Memory B cell (primary cell): ENCODE data around the gene RASAL1.

Experiments used
- ATAC-seq: fragments of 150-1000 bp; cut with Tn5 transposase; 2 replicates; pipeline ENCODE4 v1.10.0; 2021; ENCODE audit warnings: low read depth, mild to moderate bottlenecking, moderate library complexity
- DNase-seq, 2 donors: peaks; one replicate each; pipeline ENCODE4 v3.0.0; 2022; ENCODE audit warnings: low spot score in 2 of 2
- H3K27ac Mint-ChIP-seq: one replicate; pipeline ENCODE4 v1.8.0; 2022; ENCODE audit warnings: mild to moderate bottlenecking, moderate library complexity, mixed read lengths
- H3K27me3 Mint-ChIP-seq: one replicate; pipeline ENCODE4 v1.8.0; 2022; ENCODE audit warnings: mixed read lengths
- H3K36me3 Mint-ChIP-seq: one replicate; pipeline ENCODE4 v1.8.0; 2022; ENCODE audit warnings: mild to moderate bottlenecking, mixed read lengths
- H3K4me1 Mint-ChIP-seq: one replicate; pipeline ENCODE4 v1.8.0; 2022; ENCODE audit warnings: mixed read lengths
- H3K4me3 Mint-ChIP-seq: one replicate; pipeline ENCODE4 v1.8.0; 2022; ENCODE audit warnings: mild to moderate bottlenecking, moderate library complexity, mixed read lengths
- H3K9me3 Mint-ChIP-seq: one replicate; pipeline ENCODE4 v1.8.0; 2022; ENCODE audit warnings: mixed read lengths

Gene RASAL1, protein sequence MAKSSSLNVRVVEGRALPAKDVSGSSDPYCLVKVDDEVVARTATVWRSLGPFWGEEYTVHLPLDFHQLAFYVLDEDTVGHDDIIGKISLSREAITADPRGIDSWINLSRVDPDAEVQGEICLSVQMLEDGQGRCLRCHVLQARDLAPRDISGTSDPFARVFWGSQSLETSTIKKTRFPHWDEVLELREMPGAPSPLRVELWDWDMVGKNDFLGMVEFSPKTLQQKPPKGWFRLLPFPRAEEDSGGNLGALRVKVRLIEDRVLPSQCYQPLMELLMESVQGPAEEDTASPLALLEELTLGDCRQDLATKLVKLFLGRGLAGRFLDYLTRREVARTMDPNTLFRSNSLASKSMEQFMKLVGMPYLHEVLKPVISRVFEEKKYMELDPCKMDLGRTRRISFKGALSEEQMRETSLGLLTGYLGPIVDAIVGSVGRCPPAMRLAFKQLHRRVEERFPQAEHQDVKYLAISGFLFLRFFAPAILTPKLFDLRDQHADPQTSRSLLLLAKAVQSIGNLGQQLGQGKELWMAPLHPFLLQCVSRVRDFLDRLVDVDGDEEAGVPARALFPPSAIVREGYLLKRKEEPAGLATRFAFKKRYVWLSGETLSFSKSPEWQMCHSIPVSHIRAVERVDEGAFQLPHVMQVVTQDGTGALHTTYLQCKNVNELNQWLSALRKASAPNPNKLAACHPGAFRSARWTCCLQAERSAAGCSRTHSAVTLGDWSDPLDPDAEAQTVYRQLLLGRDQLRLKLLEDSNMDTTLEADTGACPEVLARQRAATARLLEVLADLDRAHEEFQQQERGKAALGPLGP

DNA sequence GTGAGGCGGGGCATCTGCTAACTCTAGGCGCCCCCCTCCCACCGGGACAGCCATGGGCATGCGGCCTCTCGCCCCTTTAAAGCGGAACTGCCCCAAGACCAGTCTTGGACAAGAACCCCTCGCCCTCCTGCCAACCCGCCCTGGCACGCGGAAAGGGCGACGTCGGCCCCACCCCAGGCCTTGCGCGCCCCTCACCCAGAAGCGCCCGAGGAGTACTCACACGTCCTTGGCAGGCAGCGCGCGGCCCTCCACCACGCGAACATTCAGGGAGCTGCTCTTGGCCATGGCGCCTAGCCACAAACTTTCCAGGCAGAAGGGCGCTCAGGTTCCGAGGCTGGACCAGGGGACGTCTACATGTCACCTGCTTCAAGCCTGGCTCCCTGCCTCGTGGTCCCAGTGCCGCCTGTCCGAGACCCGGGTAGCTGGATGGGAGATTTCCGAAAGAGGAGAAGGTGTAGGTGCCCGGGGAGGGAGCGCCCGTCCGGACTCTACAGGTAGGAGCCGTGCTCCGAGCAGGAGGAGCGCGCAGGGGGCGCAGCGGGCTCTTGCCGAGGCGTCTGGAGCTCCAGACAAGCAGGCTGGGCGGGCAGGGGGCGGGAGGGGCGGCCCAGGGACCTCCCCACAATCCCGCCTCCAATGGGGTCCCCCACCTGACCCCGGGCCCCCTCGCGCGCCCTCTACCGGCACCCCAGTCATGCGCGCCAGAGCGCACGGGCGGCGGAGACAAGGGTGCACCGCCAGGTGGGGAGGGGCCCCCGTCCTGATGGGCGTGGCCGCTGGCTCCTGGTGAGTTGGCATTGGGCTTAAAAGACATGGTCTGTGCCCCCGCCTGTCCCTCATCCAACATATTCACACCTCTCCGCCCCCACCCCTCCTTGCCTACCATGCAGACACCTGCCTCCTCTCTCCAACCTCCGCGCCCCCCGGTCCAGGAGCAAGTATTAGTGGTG is at the start of gene RASAL1:
RASAL1 (minus strand) TSS at position 584 of the 950 bp plus-strand sequence; CDS start at position 285, 299 bp downstream.
- H3K36me3 Mint-ChIP-seq = no peaks in the 10 kb centered on the region
- DNase-seq = peak; percentile 55 to 76
- peak within 1 kb of the TSS; percentile 70 for H3K4me3 Mint-ChIP-seq
- peaks cover 7% of the 10 kb centered on the region for H3K27me3 Mint-ChIP-seq
- H3K27ac Mint-ChIP-seq = no peak within 1 kb of the TSS
- H3K9me3 Mint-ChIP-seq = no peaks in the 10 kb centered on the region
- H3K4me1 Mint-ChIP-seq = peaks cover 13% of the 10 kb centered on the region
- ATAC-seq = peak; percentile 83

DNA sequence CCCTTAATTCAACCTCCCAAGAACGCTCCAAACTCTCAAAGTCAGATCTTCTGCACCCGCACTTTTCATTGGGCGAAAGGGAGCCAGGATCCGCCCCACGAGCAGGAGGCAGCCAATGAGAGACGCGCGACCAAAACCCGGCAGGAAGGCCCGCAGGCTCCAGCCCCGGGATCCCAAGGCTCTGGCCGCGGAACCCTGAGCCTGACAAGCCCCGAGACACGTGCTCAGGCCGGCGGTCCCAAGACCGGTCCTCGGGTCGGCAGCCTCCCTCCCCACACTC is 49.3 kb upstream of the RASAL1 start:
- DNase-seq (peak; percentile 87 to 89), ATAC-seq (peak; percentile 79)
- peaks cover 9% of the 10 kb centered on the region for H3K36me3 Mint-ChIP-seq
- H3K27ac Mint-ChIP-seq = peak overlapping the region; percentile 96
- H3K9me3 Mint-ChIP-seq = no peaks in the 10 kb centered on the region
- H3K4me1 Mint-ChIP-seq = peaks cover 24% of the 10 kb centered on the region
- H3K27me3 Mint-ChIP-seq = no peaks in the 10 kb centered on the region
- H3K4me3 Mint-ChIP-seq = peak overlapping the region; percentile 93

DNA sequence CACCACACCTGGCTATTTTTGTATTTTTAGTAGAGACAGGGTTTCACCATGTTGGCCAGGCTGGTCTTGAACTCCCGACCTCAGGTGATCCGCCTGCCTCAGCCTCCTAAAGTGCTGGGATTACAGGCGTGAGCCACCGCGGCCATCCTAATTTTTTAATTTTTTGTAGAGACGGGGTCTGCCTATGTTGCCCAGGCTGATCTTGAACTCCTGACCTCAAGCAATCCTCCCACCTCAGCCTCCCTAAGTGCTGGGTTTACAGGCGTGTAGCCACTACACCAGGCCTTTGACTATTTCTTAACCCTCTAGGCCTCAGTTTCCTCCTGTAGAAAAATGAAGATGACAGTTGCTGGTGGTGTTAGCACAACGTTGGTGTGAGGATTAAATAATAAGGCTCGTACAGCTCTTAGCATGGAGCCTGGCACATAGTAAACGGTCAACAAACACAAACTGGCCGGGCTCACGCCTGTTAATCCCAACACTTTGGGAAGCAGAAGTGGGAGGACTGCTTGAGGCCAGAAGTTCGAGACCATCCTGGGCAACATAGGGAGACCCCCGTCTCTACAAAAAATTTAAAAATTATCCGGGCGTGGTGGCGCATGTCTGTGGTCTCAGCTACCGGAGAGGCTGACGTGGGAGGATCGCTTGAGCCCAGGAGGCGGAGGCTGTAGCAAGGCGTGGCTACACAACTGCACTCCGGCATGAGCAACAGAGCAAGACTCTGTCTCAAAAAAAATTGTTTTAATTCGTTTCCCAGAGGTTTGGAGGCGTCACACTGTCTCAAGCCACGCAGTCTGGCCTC is 48.7 kb upstream of the RASAL1 start:
- H3K4me3 Mint-ChIP-seq = peak overlapping the region; percentile 93

DNA sequence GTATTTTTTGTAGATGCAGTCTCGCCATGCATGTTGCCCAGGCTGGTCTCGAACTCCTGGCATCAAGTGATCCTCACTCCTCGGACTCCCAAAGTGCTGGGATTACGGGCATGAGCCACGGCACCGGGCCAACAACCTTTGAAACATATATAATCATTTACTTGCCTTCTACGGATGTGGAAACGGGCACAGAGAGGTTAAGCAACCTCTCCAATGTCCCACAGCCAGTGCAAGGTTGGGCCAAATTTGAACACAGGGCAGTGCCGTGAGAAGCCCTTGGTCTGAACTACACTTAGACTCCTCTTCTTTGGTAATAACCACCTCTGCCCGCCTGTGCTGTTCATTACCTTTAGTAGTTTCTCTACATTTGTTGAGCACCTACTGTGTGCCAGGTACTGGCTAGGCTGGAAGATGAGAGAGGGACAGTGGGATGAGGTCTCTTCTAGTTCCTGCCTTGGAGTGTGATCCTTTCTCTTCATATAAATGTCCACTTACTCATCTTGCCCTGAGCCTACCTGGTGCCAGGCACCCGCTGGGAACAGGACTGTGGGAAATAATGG is 47.5 kb upstream of the RASAL1 start:
- Mint-ChIP-seq H3K36me3 (peaks cover 9% of the 10 kb centered on the region), H3K27ac (no peak overlapping the region), H3K4me1 (peaks cover 22% of the 10 kb centered on the region), H3K4me3 (no peak overlapping the region), H3K9me3 (no peaks in the 10 kb centered on the region), H3K27me3 (no peaks in the 10 kb centered on the region)
- ATAC-seq = no peak
- no peak for DNase-seq

More for the DNA sequence above, 48.7 kb upstream of the RASAL1 start:
- no peaks in the 10 kb centered on the region for H3K27me3 Mint-ChIP-seq
- H3K27ac Mint-ChIP-seq = peak overlapping the region; percentile 96
- peak; percentile 61 for ATAC-seq
- peaks cover 24% of the 10 kb centered on the region for H3K4me1 Mint-ChIP-seq
- H3K36me3 Mint-ChIP-seq = peaks cover 10% of the 10 kb centered on the region
- no peaks in the 10 kb centered on the region for H3K9me3 Mint-ChIP-seq
- DNase-seq = no peak

DNA sequence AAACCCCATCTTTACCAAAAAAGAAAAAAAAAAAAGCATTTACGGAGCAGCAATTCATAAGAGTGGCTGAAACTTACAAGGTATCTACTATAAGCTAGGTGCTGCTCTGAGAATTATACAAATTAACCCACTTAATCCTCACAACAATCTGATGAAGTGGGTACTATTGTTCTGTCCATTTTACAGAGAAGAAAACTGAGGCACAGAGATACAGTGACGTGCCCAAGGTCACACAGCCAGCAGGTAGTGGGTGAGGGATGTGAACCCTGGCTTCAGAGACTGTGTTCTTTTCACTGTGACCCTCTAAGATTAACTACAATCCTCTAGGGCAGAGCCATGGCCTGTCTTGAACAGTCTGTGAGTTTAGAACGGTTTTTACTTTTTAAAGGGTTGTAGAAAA is 46.4 kb upstream of the RASAL1 start:
- Mint-ChIP-seq H3K4me3 (no peak overlapping the region), H3K4me1 (peaks cover 18% of the 10 kb centered on the region), H3K27ac (no peak overlapping the region), H3K27me3 (no peaks in the 10 kb centered on the region), H3K36me3 (peaks cover 20% of the 10 kb centered on the region), H3K9me3 (no peaks in the 10 kb centered on the region)
- DNase-seq (no peak), ATAC-seq (no peak)

DNA sequence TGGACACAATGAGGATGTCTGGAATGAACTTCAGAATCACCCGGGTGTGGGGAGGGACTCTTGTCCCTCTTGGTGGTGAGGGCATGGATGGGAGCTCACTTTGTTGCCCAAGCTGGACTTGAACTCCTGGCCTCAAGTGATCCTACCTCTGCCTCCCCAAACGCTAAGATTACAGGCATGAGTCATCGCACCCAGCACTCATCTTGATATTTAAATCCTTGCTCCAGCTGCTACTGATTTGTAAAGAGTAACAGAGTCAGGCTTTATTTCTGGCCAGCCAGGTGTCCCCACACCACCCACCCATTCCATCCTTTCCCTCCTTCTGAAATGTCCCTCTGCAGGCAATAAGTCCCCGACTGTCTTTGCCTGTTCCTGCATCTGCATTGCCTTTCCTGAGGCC is 44.8 kb upstream of the RASAL1 start:
- ATAC-seq (no peak), DNase-seq (no peak)
- Mint-ChIP-seq H3K4me1 (peaks cover 9% of the 10 kb centered on the region), H3K4me3 (no peak overlapping the region), H3K27ac (no peak overlapping the region), H3K27me3 (no peaks in the 10 kb centered on the region), H3K9me3 (no peaks in the 10 kb centered on the region), H3K36me3 (peaks cover 21% of the 10 kb centered on the region)

DNA sequence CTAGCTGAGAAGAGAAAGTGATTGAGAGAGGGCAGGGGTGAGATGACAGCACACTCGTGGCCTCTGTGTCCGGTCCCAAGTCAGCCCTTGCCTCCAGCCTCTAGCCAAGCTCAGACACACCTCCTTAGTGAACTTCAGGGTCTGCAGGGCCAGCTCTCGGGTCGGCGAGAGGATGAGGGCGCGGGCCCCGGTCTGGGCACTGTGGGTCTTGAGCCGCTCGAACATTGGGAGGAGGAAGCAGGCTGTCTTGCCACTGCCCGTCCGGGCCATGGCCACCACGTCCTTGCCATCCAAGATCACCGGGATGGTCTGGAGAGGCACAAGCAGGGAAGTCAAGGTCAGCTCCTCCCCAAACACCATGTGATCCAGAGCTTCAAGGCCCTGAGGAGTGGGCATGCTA is 43.5 kb upstream of the RASAL1 start:
- DNase-seq = no peak
- Mint-ChIP-seq H3K9me3 (no peaks in the 10 kb centered on the region), H3K4me1 (peaks cover 4% of the 10 kb centered on the region)

DNA sequence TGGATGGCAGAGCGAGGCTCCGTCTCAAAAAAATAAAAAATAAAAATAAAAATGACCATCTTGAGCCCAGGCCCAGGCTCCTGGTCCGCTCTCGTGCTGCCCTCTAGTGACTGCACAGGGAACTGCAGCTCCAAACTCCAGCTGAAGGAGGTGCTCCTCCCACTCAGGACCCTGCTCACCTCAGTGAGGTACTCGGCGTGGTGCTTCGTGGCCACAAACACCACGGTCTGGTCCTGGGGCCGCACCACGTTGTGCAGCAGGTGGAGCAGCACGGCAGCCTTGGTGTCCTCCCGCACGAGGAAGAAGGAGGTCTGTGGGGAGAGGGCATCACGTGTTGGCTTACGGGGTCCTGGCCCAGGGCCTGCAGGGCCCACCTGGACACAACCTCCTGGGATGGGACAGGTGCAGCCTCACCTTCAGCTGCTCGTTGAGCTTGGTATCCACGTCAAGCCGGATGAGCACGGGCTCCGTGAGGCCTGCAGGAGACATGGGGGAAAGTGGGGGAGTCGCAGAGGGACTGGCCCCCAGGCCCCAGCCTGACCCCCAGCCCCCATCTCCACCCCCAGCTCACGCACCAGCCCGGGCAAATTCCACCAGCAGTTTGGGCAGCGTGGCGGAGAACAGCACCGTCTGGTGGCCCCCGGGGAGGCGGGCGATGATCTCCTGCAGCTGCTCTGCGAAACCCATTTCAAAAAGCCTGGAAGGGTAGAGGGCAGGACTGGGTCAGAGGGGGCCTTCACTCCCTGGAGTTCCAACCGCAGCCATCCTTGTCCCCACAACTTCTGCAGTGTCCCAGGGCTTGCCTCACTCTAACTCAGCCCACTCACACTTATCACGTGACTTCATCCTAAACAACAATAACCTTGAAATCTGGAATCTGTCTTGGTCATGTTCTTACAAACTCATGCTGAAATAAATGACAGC is 39.2 kb upstream of the RASAL1 start:
- peak; percentile 82 to 92 for DNase-seq
- H3K4me3 Mint-ChIP-seq = no peak overlapping the region
- peaks cover 46% of the 10 kb centered on the region for H3K36me3 Mint-ChIP-seq
- H3K27me3 Mint-ChIP-seq = no peaks in the 10 kb centered on the region
- ATAC-seq = peak; percentile 88
- no peak overlapping the region for H3K27ac Mint-ChIP-seq
- no peaks in the 10 kb centered on the region for H3K9me3 Mint-ChIP-seq
- peaks cover 8% of the 10 kb centered on the region for H3K4me1 Mint-ChIP-seq

More for the DNA sequence above, 43.5 kb upstream of the RASAL1 start:
- Mint-ChIP-seq H3K36me3 (peaks cover 25% of the 10 kb centered on the region), H3K4me3 (no peak overlapping the region), H3K27me3 (no peaks in the 10 kb centered on the region), H3K27ac (no peak overlapping the region)
- no peak for ATAC-seq

DNA sequence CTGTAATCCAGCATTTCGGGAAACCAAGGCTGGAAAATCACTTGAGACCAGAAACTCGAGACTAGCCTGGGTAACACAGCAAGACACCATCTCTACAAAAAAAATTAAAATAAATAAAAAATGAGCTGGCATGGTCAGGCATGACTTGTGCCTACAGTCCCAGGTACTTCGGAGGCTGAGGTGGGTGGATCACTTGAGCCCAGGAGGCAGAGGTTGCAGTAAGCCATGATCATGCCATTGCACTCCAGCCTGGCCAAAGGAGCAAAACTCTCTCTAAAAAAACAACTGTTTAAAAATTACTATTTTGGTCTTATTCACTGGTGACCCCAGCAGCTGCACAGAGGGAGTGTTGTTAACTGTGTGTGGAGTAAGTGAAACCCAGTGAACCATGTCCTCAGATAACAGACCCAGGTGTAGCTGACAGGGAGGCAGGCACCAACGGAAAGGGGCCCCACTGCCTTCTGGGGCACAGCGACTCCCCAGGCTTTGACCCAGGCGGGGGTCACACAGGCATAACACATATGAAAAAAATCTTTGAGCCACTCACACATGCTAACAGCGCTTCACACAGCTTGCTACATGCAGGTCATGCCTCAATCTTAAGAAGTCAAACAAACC is 37.6 kb upstream of the RASAL1 start:
- H3K4me1 Mint-ChIP-seq = peaks cover 8% of the 10 kb centered on the region

DNA sequence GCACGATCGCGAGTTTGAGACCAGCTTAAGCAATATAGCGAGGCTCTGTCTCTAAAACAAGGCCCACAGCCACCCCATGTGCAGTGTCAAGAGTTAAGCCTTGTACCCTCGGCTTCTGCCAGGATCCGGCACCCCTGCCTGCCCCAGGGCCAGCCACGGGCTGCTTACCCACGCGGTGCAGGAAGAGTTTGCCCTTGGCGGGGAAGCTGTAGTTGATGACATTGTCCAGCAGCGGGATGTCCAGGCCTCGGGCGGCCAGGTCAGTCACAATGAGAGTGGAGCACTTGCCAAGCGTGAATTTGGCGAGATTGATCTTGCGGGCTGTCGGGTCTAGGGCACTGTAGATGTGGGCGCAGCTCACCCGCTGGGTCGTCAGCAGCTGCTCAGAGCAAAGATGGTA is 36.6 kb upstream of the RASAL1 start:
- H3K27me3 Mint-ChIP-seq = no peaks in the 10 kb centered on the region
- no peak overlapping the region for H3K27ac Mint-ChIP-seq
- H3K4me1 Mint-ChIP-seq = peaks cover 8% of the 10 kb centered on the region
- H3K4me3 Mint-ChIP-seq = no peak overlapping the region
- no peaks in the 10 kb centered on the region for H3K9me3 Mint-ChIP-seq
- no peak for ATAC-seq
- no peak for DNase-seq
- H3K36me3 Mint-ChIP-seq = peaks cover 37% of the 10 kb centered on the region

More for the DNA sequence above, 37.6 kb upstream of the RASAL1 start:
- H3K9me3 Mint-ChIP-seq = no peaks in the 10 kb centered on the region
- DNase-seq = no peak
- H3K27me3 Mint-ChIP-seq = no peaks in the 10 kb centered on the region
- no peak overlapping the region for H3K4me3 Mint-ChIP-seq
- H3K27ac Mint-ChIP-seq = no peak overlapping the region
- no peak for ATAC-seq
- peaks cover 47% of the 10 kb centered on the region for H3K36me3 Mint-ChIP-seq

DNA sequence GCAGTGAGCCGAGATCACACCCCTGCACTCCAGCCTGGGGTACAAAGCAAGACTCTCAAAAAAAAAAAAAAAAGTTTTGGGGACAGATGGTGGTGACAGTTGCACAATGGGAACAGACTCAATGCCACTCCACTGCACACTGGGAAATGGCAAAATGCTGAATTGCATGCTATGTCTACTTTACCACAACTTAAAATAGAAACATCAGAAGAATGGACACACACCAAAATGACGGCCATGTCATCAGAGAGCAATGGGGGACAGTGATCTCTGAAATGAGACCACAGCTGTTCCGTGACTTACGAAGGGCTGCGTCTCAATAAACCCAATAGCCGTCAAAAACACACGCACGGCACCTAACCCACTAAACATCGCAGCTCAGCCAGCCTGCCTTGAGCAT is 36.0 kb upstream of the RASAL1 start:
- no peak overlapping the region for H3K4me3 Mint-ChIP-seq
- DNase-seq = no peak
- peaks cover 34% of the 10 kb centered on the region for H3K36me3 Mint-ChIP-seq
- no peaks in the 10 kb centered on the region for H3K27me3 Mint-ChIP-seq
- H3K27ac Mint-ChIP-seq = no peak overlapping the region
- H3K9me3 Mint-ChIP-seq = no peaks in the 10 kb centered on the region
- no peak for ATAC-seq
- peaks cover 8% of the 10 kb centered on the region for H3K4me1 Mint-ChIP-seq

DNA sequence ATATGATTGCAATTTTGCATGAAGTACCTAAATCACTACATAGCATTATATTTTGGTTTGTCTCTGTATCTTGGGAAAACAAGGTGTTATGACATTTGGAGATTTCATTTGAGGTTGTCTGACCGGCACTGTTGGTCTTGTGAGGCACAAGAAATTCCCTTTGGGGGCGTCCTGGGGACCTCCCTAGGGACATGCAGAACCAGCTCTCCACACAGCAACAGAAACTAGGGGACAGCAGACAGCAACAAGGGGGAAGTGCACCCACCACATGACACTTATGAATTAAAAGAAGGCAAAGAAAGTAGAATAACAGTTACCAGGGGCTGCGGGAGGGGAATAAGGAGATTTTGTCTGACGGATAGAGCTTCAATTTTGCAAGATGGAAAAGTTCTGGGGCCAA is 35.4 kb upstream of the RASAL1 start:
- DNase-seq (no peak), ATAC-seq (no peak)
- H3K9me3 Mint-ChIP-seq = no peaks in the 10 kb centered on the region
- no peak overlapping the region for H3K27ac Mint-ChIP-seq
- H3K36me3 Mint-ChIP-seq = peaks cover 35% of the 10 kb centered on the region
- peaks cover 8% of the 10 kb centered on the region for H3K4me1 Mint-ChIP-seq
- H3K27me3 Mint-ChIP-seq = no peaks in the 10 kb centered on the region
- H3K4me3 Mint-ChIP-seq = no peak overlapping the region
